GM19240 (cell line): ENCODE measurements around the gene VCAN.

ENCODE experiments used
- DNase-seq: peaks from one replicate; pipeline ENCODE4 v3.0.0; 2011; ENCODE audit warnings: low spot score; ENCODE audit not compliant: insufficient read length

VCAN gene

DNA sequence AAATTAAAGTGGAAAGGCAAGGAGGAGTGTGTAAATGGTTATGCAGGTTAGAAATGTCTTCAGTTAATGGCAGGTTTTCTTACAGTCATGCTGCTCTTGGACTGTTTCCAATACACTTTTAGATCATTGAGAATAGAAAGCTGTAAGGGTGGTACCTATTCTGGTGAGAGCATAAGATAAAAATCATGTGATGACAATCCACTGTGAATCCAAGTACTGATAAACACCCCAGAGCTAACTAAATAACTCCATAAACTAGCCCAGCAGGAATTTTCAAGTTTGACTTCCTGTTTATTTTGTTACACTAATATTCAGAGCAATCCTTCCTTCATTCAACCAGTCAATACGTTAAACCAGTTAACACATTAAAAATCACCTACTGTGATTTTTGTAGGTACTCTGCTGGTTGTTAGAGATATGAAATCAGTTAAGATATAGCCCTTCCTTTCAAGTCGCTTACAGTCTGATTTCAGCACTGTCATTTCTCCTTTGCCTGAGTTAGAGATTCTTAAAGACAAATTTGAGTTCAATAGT, 22.6 kb downstream of the VCAN start:
- DNase-seq: no peak

DNA sequence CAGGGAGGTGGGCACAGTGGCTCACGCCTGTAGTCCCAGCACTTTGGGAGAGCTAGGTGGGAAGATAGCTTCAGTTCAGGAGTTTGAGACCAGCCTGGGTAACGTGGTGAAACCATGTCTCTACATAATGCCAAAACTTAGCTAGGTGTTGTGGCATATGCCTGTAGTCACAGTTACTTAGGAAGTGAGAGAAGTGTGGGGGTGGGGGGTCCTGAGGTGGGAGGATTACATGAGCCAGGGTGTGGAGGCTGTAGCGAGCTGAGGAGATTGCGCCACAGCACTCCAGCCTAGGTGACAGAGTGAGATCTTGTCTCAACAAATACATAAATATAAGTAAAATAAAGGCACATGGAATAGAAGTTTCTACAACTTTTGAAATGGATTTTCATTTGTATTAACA, 23.1 kb downstream of the VCAN start:
- DNase-seq: no peak

DNA sequence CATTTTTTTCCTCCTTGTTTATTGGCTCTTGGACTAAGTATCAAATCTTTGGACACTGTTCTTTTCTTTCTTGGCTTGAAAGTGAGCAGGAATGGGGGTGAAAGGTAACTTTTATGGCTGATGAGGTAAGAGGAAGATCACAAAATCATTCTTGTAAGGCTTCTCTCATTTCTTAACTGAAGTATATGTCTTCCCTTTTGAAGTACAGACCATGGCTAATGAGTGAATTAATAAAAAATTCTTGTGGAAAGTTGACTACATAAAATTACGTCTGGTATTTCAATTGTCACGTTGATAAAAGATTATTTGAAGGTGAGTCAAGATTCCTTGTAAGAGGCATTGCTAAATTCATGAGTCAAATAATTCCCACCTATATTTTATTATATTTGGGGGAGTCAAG, 25.1 kb downstream of the VCAN start:
- no peak for DNase-seq

DNA sequence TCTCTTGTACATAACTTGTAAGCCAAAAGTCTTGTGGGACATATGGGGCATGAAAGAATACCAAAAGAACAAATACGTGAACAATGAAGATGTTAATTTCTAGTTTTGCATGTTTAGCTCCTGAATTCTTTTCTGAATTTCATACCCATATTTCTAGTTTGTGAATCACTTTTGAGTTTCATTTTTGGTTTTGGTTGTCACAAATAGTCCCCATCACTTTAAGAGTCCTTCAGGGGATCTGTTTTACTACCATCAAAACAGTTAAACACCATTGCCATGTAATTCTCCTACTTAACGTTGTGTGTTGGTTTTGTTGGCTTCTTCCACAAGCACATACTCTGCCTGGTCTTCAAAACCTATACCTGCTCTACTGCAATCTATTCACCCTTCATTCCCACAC, 27.0 kb downstream of the VCAN start:
- no peak for DNase-seq

DNA sequence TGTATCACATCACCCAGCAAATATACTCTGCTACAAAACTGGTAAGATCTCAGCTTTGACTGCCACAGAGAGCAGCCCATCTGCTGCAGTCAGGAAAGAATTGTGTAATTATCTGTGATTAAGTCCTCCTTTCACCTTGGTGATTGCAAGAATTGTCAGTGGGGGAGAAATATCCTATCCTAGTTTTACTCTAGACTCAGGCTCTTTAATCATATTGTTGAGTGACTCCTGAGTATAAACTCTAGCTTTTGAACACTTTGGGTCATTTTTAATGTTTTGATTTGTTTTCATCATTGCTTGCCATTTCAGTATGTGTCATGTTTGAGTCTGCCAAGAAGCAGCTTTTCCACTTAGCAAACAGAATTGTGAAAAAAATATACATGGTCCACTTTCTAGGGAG, 32.1 kb downstream of the VCAN start:
- no peak for DNase-seq

DNA sequence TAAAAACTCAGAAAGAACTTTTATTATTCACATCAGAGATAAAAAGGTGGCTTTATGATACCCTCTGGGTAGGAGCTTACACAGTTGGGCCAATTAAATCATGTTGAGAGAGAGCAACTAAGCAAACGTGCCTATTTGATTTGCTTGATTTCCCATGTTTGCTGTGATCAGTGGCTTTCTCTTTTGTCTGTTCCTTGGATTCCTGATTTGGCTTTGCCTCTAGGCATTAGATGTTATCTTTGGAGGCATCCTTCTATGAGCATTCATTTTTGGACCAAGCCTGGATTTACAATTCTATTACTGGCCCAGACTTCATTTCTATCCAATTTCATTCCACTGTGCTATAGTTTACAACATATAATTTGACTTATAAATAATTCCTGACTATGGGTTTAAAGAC, 35.9 kb downstream of the VCAN start:
- DNase-seq: no peak

DNA sequence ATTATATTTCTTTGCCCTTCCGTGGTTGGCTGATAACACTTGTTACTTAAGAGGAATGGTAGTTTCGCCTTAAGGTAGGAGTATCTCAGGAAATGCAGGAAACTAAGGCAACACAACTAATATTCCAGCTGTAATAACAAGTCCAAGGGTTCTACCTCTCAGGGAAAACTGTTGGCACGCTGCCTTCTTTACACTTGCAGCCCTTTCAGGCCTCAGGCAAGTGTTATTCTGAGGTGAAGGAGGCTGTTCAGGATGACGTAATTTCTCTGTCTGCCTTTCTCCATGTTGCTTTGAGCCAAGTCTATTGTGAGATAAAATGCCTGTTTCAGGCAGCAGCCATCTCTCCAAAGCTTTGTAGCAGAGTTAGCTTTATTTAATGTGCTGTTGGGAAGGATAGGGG, 38.0 kb downstream of the VCAN start:
- DNase-seq: no peak

DNA sequence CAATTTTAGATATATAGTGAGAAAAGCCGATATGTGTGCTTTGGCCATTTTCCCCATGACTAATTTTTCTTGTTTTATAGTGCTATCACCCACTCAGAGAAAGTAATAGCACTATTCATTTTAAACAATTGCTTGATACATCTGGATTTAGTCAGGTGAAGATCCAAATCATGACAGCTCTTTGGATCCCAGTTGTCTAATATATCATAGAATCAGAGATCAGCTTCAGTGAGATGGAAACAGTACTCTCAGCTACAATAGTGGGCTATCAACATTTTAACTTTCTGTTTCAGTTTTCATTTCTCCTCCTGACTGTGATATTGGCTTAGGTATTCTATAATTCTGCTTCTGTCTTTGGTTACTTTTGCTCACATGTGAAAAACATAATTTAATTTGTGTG, 38.7 kb downstream of the VCAN start:
- peak; percentile 7 for DNase-seq

DNA sequence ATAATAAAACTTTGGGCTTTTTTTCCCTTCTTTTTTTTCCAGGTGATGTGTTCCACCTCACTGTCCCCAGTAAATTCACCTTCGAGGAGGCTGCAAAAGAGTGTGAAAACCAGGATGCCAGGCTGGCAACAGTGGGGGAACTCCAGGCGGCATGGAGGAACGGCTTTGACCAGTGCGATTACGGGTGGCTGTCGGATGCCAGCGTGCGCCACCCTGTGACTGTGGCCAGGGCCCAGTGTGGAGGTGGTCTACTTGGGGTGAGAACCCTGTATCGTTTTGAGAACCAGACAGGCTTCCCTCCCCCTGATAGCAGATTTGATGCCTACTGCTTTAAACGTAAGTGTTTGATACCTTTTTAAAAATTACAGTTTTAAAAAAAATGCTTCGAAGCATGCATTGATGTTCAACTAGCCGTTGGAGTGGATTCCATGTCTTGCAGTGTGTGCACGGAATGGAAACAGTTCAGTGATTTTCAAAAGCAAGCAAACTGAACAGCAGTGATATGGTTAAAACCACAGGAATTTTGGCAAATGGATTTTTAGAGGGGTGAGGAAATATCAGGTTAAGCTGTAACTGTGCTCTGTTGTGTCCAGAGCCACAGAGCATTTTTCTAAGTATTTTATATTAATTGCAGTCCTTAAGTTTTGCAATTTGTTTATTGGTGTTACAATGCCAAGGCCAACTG, 40.7 kb downstream of the VCAN start:
- DNase-seq: no peak

DNA sequence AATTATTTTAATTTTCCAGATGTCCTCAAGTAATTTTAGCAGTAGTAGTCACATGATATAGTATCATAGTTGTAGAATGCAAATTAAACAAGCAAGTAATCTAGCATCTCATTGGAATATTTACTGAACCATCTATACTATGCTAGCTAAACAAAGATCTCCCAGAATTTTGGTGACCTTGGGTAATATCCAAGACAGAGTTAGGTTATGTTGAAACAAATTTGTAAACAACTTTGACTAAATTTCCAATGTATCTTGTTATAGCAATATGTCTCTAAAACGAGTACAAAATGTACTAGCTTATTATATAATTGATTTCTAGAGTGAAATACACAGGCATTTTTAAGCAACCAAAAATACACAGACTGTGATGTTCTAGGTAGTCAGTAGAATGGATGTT, 41.5 kb downstream of the VCAN start:
- DNase-seq: no peak

DNA sequence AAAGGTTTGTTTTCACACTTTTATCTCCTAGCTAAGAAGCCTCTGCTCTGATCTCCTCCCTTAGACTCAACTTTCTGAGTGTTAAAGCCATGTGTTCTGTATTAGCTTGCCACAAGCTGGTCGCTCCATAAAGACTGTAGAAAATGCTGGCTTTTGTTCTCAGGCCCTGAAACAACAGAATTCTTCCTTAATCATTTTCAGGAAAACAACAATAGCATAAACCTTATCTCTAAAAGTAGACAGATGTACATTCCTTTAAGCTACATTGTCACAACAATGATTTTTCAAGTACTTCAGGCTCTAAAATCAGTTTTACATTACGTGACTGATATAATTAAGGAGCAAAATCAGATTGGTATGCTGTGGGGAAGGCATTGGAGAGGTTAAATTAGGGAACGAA, 41.9 kb downstream of the VCAN start:
- DNase-seq: no peak

DNA sequence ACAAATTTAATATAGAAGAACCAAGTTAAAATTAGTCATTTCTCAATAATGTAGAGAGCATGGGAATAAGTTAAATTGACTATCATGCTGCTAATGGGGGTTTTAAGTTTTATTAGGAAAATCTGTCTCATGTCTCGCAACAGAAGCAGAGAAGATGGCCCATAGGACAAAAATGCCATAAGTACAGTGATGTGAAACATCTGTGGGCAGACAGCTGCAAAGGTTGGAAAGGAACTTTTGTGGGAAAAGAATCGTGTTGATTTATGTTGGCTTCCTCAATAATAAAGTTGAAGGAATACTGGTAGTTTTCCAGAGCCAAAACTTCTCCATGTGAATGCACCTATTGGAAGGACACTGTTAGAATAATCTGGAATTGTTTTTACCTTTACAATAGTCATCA, 44.8 kb downstream of the VCAN start:
- DNase-seq: no peak

DNA sequence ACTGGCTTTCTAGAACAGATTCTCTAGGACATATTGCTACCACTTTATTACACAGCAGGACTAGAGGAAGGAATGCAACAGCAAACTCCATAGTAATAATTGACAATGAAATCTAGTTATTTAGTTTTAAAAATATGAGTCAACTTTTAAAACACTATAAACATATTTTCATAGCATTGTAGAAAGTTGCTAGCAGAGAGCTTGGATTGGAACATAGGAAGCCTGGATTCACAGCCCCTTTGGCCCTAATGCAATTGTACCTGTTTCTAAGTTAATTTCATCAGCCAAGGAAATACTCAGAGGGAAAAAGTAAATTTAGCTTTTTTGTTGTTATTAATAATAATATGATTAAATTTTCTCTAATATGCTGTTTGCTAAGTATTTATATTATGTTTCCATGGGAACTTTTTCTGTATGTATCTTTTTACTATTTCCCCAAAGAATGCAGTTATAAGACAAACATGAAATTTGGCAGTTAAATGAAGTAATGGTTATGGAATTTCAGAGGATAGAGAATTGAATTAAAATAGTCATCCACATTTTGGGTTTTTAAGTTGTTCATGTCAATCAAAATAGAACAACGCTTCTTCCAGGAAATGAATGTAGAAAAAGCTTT, 45.6 kb downstream of the VCAN start:
- no peak for DNase-seq

DNA sequence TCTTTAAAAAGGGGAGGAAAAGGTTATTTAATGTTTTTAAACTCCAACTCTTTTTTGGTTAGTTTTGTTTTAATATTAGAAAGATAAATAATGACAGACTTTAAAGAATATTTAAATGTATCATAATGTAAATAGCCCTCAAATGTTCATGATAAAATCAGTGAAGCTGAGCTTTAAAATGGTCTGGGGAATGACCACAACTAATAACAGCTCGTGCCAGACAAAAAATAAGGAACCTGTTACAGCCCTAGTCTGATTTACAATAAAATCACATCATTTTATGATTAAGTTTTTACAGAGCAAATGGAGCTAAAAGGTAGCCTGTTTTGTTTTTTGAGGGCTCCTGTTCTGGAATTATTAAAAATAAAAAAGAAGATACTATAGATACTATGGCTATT, 46.1 kb downstream of the VCAN start:
- no peak for DNase-seq

DNA sequence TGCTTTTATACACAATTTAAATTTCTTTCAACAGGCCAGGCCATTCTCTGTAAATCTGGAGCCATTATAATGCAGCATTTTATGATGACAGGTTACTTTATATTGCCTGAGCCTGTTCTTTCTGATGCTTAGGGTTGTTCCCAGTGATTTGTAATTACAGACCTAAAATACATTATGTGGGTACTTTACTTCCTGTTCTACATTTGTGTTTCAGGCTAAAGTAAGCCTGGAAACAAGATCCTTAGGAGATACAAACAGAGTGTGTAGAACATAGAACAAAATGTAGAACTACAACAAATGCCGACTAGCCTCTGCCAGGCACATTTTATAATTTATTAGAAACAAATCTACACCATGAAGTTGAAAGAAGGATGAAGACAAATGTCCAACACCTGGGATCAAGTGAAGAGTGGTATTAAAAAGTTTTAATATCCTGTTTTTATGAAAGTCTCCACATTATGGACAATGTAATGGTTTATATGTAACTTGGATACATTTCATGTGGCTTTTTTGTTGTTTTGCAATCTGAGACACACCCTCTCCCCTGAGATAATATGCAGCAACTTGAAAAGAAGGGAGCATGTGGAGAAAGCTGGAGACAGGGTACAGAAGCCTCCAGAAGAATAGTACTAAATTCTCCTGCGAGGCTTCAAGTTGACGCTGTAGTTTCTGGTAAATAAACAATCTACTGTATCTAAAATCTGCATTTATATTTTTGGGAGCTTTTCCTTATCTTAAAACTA, 46.9 kb downstream of the VCAN start:
- no peak for DNase-seq

DNA sequence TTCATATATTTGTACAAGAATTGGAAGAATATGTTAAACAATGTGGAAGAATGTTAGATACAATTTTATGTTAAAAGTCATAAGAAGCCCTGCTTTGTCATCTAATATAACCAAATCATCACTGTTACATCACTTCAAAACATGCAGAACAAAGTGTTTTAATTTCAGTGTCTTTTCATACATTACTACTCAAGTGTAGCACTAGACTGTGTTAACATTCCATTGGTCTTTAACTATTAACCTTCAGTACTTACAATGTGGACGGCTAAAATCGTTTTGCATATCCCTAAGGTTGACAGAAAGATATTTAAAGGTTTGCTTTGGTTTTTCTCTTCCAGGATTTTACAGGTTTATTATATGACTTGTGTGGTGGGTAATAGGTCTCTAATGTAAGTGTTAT, 50.9 kb downstream of the VCAN start:
- no peak for DNase-seq

DNA sequence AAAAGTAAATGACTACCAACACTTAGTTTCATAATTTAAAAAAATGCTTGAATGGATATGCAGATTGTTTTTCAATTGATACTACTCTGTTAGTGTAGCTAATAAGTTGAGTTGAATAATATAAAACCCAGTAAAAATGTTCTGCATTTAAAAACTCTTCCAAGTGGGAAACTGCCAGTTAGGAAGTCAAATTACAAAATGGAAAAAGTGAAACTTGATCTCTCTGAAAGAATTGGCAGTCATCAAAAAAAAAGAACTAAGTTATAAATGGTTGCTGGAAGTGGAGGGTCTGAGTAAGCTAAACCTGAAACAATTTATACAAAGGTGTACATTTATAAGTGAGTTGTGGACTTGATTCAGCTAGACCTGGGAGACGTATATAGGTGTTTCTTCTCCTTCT, 52.4 kb downstream of the VCAN start:
- DNase-seq: no peak

DNA sequence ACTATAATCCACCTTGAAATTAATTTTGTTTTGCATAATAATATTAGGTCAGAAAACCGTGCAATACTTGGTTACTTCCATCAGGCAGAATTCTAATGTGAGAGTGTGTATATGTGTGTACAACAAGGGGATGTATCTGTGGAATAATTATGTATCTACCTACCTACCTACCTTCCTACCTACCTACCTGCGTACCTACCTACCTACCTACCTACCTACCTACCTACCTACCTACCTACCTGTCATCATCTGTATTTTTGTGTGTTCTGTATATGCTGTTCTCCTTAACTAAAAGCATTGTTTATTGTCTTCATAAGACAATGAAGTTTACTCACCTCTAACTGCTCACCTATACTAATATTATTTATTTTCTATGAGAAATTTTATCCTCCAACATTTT, 52.8 kb downstream of the VCAN start:
- no peak for DNase-seq

DNA sequence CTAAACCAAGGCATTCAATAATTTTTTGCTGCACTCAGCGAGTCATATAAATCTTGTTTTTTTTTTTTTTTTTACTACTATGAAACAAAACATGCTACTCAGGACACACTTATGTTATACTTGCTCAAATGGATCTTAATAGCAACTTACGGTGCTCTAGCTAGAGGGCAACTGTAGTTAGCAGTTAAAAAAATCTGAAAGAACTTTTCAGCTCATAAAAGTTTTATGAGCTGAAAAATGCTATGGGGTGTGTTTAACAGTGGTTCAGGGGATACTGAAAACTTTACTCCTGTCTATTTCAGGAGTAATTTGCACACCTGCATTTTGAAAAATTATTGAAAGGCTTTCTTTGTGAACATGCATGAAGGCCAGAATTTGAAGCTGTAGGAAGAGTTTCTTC, 53.4 kb downstream of the VCAN start:
- no peak for DNase-seq

DNA sequence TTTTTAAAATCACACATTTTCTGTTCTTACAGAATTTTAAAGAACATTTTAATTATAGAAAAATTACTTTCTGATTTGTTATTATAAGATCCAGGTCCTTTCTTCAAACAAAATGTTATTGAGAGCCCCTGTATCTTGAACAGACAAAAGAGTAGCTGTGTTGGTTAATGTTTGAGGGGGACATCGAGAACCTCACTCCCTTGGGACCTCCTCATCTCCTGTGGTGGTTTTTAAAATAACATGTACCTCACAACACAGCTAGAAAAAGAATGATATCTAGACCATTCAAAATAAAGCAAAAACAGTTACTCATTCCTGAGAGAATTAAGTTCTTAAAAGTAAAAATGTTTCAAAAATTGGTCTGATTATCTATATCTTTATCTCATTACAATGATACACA, 54.7 kb downstream of the VCAN start:
- DNase-seq: no peak

DNA sequence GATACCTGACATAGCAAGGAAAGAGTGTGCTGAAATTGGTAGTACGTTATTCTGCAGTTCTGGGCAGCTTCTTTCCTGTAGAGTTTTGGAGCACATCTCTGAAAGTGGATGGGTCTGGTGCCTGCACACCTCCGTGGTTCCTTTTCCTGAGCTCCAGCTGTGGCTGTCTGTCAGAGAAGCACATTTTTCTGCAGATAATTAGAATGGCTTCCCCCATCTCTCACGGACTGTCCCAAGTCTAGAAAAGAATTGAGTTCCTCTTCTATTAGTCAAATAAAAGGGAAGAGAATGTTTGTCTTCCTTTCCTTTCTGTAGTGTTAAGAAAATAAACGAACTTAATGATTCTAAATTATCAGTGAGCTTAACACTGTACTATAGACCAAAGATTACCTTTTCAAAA, 55.7 kb downstream of the VCAN start:
- no peak for DNase-seq

DNA sequence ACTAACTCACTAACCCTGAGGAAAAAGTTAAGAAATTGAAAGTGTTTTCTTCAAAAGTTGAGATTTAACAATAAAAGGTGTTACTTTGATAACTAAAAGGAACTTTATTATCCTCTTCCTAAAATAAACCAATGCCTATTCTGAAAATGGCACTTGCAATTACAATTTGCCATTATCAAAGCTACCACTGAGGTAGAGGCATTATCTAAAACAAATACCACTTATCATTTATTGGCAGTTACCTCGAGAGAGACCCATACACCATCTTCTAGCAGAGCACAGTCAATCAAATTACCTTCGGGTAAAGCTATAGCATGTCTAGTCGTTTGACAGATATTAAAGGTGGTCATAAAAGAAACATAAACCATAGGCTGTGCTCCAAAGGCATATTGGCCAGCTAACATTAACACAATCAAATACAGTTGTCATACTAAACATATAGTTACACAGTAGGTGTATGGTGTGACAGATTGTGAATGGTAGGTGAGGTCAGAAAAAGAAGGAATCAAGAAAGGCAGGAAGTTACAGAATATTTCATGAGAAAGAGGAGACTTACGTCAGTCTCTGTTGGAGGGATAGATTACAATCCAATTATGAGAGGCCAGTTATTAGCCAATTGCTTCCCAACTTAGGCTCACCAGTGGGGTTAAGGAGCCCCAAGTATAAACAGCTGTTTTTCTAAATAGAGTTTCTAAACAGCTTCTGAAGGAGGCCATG, 56.3 kb downstream of the VCAN start:
- DNase-seq: no peak
